Uterus (tissue), 2 donors: ENCODE measurements around the gene TCEA2.

Experiments used
- POLR2A ChIP-seq, 2 donors: fragments of 450-650 bp; IDR thresholded peaks; one replicate each; pipeline ENCODE4 v1.6.1; 2016; ENCODE audit warnings: antibody characterized with exemption in 2 of 2, mild to moderate bottlenecking in 1 of 2, moderate library complexity in 1 of 2
- TF ChIP-seq, protein P1 (sequence below), 4 experiments: fragments of 200-600 bp in 2 of 4; fragments of 450-650 bp in 2 of 4; sonication (generic) in 2 of 4; IDR thresholded peaks; one replicate each; pipeline ENCODE4 v1.5.1; 2016 to 2019; ENCODE audit warnings: antibody characterized with exemption in 4 of 4, mild to moderate bottlenecking in 2 of 4, moderate library complexity in 1 of 4

DNA sequence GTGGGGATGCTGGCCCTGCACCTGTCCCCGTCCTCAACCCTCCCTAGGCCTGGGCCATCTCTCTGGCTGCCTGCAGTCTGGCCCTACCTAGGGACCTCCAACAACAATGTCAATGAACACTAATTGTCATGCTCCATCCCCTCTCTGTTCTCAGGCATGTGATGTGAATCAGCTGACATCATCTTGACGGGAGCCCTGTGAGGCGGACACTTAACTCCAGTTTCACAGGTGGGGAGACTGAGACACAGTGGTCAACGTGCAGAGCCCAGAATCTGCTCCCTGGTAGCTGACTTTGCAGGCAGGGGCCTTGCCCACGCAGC, 762 bp upstream of the TCEA2 start:
- TF ChIP-seq, protein P1, sequence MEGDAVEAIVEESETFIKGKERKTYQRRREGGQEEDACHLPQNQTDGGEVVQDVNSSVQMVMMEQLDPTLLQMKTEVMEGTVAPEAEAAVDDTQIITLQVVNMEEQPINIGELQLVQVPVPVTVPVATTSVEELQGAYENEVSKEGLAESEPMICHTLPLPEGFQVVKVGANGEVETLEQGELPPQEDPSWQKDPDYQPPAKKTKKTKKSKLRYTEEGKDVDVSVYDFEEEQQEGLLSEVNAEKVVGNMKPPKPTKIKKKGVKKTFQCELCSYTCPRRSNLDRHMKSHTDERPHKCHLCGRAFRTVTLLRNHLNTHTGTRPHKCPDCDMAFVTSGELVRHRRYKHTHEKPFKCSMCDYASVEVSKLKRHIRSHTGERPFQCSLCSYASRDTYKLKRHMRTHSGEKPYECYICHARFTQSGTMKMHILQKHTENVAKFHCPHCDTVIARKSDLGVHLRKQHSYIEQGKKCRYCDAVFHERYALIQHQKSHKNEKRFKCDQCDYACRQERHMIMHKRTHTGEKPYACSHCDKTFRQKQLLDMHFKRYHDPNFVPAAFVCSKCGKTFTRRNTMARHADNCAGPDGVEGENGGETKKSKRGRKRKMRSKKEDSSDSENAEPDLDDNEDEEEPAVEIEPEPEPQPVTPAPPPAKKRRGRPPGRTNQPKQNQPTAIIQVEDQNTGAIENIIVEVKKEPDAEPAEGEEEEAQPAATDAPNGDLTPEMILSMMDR (IDR thresholded peaks at IDR 0.05): no peak
- no peak for TF ChIP-seq POLR2A (IDR thresholded peaks at IDR 0.05)
